ENCODE data around the gene ZBED1.

GRCh38 chrX:2502668-2503519 lies 2.1 kb upstream of the ZBED1 start:
- TF ChIP-seq CTCF (IDR thresholded peaks at IDR 0.05; ENCODE audit: low read depth, low read length), result no peak
- no peak for TF ChIP-seq POLR2A (IDR thresholded peaks at IDR 0.05; ENCODE audit: extremely low read depth, insufficient read length)
- TF ChIP-seq MAX (IDR thresholded peaks at IDR 0.05; ENCODE audit: low read depth, low read length), result no peak

All from NB4 (cell line).